HT1080 (cell line): Measurements from ENCODE around the gene SUSD3. TPM values are rescaled to one million over a fixed set of nuclear protein-coding genes. Genes with fewer than 3 reads are reported as not detected.
"Not testable (repeated sequence)": the region's sequence is repeated elsewhere in the genome, so short reads cannot be mapped to it uniquely, and the experiment has no call there.

Experiments
- DNase-seq: peaks from one replicate; pipeline ENCODE4 v3.0.0-alpha.2; 2015; ENCODE audit warnings: low read depth
- total RNA-seq: library from RNA; depleted of rRNA; stranded (reverse); fragments of >200 nt; shearing (Covaris generic); gene quantifications from 2 replicates; pipeline ENCODE4 v1.2.3, GENCODE V29; 2014

Gene SUSD3
- total RNA-seq, 1 experiment from 2014 or later = not detected

DNA sequence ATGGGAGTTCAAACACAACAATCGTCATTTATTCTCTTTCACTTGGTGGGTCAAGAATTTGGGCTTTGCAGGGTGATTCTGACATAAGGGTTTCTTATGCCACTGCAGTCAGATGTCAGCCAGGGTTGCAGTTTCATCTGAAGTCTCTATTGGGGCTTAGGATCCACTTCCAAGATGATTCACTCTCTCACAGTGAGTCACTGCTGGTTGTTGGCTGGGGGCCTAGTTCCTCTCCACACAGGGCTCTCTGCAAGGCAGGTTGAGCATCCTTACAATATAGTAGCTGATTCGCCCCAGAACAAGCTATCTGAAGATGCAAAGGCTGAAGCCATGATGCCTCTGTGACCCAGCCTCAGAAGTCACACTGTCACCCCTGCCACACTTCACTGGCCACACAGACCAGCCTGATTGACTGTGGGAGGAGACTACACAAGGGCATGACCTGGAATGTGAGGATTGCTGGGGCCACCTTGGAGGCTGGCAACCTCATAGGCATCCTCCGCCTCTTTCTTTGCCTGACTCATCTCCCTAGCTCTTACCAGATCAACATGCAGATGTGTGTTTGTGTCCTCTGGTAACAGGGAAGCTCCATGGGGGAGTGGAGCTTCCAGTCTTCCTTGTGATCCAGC is 33.1 kb downstream of the SUSD3 start:
- peak; percentile 82 for DNase-seq

DNA sequence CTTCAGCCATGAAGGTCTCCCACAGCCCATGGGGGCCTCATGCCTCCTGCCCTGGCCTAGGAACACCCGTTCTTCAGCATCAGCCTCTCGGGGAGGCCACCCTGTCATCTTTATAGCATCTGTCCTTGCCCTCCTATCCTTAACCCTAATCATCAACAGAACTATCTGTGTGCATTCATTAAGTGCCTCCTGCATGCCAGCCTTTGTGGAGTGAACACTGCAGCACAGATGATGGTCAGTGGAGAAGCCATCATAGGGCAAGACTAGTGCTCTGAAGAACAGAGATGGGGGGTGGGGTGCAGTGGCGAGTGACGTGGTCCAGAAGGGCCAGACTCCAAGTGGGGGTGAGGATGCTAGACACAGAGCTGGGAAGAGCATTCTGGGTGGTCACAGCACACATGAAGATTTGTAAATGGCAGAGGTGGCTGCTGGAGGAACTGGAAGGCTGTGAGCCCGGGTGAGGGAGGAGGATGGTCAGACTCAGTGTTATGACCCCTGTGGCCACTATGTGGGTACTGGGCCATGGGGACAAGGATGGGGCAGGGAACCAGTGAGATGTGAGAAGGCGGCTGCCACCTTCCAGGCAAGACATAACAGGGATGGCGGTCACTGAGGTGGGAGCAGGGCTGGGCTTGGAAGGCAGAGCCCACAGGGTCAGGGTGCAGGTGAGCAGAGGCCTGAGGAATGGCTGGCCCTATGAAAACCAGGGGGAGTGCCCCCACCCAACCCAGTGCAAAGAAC is 33.9 kb downstream of the SUSD3 start:
- DNase-seq = no peak

DNA sequence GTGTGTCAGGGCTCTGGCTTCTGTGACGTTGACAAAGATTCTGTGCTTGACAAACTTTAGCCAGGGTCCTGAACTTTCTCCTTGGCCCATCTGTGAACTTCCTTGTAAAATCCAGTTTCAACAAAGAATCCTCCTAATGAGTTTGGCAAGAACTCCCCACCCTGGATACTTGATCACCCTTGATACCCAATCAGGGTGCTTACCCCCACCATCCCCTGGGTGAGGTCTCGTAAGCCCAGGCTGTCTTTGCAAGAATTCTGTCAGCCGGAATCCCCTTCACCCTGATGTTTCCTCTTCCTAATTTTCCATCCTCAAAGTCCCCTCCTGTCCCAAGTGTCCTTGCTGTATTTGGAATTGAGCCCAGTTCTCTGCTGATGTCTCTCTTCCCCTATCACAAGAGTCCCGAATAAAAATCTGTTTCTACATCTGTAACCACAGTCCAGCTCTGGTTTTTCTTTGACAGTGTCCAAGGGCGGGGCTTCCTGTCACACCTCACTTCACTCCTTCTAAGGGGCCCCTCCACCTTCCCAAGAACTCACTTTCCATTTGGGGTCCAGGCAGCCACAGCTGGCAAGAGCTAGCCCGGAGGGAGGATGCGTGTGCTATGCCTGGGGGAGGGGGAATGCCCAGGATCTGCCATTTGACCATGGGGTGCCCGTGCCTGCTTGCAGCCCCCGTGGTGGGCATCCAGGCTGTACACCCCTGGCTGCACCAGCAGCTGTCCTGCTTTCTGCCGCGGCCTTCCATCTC is 34.8 kb downstream of the SUSD3 start:
- DNase-seq = no peak

DNA sequence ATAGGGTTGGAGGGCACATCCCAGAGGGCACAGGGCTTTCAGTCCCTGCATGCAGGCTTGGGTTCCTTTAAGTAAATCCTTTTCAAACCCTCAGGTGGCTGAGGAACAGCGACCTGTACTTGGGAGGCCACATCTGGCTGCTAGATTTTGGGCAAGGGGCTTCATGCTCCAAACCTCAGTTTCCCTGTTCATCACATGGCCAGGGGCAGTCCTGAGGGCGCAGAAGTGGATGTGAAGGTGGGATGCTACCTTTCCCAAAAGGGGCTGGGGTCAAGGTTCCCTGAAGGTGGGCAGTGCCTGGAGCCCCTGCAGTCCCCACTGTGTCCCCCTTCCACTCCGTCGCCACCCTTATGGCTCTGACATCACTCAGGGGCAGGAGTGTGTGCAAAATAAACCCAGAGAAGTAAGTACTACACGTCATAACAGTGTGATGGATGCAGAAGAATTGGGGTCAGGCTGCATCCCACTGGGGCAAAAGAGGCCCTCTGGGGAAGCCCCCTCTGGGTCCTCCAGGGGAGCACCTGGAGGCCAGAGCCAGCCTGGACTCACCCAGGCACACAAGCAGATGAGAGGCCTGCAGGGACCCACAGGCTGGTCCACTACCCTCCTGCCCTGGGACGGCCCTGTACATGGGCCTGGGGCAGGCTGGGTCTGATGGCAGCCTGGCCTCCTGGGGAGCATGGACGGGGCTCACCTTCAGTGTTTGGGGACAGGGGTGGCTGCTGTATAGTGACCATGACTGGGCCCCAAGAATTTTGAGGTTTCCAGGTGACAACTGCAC is 35.6 kb downstream of the SUSD3 start:
- DNase-seq = no peak

DNA sequence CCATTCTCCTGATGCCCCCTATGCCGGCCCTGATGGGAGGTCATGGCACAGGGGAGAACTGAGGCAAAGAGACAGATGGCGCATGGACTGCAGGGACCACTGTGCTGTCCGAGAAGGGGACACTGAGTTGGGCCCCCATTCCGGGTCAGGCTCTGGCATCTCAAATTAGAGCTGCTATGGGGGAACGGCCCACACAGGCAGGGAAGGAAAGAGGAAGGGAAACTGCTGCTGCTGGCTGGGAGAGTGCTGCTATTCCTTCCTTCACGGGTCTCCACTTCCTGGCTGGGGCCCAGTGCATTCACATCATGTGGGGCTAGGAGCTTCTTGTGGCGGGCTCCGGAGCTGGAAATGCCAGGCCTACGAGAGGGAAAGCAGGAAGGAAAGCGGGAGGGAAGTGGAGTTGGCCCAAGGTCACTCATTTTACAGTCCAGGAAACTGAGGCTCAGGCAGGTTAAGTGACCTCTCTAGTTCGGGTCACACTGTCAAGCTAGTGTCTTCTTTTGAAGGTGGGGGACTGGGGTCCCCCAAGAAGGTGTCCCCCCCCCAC is 36.2 kb downstream of the SUSD3 start:
- DNase-seq = no peak

DNA sequence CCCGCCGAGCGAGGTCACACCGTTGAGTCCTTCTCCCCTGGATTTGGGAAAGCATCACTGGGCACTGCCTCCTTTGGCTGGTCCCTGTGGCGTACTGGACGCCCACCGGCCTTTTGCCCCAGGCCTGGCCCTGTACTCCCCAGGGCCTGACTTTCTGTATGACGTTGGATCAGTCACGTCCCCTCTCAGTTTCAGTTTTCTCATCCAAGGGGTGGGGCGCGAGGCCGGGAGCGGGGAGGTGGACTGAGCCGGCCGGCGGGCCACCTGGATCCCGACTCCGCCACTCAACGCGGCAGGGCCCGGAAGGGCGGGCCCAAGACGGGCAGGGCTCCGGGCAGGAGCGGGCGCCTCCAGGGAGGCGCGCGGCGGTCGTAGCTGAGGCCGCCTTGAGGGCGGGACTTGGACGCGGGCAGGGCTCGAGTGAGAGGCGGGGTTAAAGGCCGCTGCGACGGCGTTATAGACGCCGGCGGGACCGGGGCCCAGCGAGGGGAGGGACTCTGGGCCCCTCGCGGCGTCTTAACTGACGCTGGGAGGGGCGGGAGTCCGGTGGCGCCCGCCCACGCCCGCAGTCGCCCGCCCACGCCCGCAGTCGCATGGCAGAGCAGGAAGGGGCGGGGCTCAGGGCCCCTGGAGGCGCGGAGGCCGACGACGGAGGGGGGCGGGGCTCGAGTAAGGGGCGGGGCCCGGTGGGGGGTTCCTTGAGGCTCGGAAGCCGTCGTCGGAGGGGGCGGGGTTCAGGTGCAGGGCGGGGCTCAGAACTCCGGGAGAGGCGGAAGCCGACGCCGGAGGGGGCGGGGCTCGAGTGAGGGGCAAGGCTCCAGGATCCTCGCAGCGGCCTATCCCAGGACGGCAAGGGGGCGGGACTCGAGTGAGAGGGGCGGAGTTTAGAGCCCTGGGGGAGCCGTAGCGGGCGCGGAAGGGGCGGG is 37.0 kb downstream of the SUSD3 start:
- peak; percentile 96 for DNase-seq

DNA sequence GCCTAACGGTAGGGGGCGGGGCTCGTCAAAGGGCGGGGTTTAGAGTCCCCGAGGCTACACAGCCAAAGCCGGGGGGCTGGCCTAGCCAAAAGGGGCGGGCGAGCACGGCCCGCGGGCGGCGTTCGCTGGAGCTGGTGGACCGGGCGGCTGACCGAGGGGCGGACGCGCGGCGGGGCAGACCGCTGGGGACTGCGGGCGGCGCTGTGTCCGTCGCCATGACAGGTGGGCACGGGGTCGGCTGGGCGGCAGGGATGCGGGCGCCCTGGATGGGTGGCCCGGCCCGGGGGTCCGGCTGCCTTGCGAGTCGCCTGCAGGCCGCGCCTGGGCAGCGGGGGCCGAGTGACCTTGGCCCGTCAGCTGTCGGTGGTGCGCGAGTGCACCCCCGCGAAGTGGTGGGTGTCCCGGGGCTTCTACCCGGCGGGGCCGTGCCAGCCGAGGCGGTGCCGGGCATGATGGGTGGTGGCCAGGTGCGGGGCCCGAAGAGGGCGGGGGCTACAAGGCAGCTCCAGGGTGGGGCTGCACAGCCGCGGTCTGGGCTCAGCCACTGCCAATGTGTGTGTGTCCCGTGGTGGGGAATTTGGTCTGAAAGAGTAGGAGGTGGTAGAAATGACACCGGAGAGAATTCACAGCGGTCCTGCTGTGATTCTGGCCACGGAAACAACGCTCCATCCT is 37.8 kb downstream of the SUSD3 start, which contains the start of gene CARD19:
Gene CARD19 (plus strand): TSS at position 87 of the 672 bp plus-strand sequence. CDS start 129 bp downstream, at position 216.
- peak; percentile 30 for DNase-seq

DNA sequence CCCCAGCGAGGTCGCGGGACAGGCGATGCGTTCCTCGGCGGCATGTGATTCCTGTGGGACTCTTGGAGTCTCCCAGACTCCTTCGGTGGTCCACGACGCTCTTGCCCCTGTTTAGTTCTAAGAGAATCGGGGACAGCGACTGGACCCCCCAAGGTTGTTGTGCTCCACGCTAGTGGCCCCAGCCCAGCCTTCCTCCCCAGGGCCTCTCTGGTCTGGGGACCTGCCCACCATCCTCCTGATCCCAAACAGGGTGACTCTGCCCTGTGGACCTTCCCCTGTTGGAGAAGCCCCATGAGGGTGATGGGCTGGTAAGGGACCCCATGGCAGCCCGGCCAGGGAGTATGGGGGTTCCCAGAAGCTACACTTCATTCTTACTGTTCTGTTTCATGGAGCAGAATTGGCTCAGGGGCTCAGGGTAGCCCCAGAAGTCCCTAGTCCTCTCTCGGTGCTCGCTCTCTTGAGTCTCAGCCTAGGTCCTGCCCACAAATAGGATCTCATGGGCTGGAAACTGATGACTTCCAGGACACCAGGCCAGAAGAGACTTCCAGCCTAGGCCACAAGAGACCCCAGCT is 38.4 kb downstream of the SUSD3 start:
- no peak for DNase-seq

DNA sequence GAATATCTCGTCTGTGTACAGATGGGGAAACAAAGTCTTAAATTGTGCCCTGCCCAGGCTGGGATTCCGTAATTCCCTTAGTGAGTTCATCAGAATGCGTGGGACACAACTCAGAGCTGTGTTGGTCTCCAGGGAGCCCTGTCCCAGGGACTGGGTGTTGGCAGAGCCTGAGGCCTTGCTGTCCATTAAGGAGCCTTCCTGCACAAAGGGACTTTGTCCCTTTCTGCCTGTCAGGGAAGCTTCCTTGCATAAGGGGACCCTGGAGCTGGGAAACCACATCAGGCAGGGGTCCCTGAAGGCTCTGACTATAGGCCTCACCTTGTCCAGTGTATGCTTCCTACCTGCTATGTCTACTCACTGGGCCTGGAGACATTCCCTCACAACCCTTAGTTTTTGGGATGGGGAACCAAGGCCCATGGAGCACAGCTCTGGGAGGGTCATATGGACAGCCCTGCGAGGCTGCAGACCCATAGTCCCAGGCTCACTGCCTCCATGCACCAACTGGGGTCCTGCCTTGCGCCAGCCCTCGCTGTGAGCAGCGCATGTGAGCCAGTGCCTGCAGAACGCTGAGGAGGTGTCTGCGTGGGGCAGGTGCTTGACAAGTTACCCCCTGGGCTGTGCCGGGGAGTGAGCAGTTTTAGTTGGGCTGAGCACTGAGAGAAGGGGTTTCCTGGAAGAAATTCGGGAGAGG is 39.2 kb downstream of the SUSD3 start:
- no peak for DNase-seq

DNA sequence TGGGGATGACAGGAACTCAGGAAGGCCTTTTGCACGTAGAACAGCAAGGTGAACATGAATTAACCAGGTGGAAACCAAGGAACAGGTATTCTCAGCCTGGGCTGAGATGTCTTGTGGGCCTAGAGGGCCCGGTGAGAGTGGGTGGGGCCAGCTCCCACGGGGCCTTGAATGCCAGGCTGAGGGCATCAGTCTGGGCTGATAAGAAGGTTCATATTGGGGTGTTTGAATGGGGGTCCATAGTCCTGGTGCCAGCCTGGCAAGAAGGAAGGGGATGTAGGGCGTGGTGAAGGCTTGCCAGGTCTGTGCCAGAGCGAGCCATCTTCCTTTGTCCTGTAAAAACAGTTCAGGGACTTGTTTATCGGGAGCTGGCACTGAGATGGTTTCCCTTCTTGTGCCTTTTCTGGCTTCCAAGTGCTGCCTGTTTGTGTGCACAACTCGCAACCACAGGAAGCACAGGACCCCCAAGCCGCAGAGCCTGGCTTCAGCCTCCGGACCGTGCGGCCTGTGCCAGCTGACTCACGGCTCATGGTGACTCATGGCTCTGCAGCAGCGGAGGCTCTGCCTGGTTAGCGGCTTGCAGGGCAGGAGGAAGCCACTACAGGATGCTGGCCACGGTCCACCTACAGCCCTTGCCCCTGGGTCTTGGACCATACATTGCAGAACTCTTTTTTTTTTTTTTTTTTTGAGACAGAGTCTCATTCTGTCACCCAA is 39.9 kb downstream of the SUSD3 start:
- peak; percentile 99 for DNase-seq

DNA sequence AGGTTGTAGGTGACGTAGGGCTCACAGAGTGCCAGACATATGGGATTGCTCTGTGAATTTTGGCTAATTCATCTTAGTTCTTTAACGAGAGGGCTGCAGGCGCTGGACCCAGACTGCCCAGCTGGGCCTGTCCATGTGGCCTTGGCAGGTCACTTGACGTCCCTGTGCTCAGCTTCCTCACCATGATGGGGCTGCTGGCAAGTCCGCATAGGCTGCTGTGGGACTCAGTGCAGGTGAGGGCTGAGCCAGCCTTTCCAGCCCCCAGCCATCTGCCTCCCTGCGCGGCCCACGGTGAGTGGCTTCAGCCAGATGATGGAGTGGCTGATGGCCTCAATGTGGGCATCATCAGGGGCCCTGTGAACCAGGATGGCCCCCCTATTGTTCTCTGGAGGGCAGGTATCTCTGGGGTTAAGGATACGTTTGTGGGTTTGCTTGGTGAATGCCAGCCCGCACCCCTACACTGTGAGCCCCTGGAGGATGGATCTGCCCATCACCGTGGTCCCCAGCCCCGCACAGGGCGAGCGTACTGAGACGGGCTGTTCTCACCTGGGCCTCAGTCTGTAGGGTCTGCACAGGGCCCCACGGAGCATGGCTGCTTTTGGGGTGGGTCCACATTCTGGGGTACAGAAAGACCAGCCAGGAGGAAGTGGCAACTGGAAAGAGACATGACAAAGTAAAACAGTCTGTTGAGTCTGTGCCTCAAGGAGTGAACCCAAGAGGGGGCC is 41.2 kb downstream of the SUSD3 start:
- DNase-seq = no peak

DNA sequence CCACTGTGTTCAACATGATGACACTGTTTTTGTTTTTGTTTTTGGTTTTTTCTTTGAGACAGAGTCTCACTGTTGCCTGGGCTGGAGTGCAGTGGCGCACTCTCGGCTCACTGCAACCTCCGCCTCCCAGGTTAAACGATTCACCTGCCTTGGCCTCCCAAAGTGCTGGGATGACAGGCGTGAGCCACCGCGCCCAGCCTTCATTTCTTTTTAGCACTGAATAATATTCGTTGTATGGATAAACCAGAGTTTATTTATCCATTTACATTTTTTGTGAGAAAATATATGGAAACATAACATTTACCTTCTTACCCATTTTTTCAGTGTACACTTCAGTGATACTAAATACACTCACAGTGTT is 41.8 kb downstream of the SUSD3 start:
- no peak for DNase-seq

DNA sequence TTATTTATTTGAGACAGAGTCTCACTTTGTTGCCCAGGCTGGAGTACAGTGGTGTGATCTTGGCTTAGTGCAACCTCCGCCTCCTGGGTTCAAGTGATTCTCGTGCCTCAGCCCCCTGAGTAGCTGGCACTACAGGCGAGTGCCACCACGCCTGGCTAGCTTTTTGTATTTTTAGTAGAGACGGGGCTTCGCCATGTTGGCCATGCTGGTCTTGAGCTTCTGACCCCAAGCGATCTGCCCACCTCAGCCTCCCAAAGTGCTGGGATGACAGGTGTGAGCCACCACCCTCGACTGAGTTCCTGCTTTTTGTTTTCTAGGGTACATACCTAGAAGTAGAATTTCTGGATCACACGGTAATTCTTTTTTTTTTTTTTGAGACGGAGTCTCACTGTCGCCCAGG is 42.6 kb downstream of the SUSD3 start:
- DNase-seq = not testable (repeated sequence)

DNA sequence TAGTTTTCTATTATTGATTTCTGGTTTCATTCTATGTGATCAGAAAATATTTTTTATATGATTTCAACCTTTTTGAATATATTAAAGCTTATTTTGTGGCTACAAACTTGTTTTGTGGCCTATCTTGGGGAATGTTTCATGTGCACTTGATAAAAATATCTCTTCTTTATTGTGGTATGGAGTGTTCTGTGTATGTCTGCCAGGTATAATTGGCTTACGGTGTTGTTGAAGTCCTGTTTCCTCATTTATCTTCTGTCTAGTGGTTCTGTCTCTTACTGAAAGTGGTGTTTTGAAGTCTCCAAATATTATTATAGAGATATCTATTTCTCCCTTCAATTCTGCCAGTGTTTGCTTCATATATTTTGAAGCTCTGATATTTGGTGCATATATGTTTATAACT is 47.1 kb downstream of the SUSD3 start:
- no peak for DNase-seq

DNA sequence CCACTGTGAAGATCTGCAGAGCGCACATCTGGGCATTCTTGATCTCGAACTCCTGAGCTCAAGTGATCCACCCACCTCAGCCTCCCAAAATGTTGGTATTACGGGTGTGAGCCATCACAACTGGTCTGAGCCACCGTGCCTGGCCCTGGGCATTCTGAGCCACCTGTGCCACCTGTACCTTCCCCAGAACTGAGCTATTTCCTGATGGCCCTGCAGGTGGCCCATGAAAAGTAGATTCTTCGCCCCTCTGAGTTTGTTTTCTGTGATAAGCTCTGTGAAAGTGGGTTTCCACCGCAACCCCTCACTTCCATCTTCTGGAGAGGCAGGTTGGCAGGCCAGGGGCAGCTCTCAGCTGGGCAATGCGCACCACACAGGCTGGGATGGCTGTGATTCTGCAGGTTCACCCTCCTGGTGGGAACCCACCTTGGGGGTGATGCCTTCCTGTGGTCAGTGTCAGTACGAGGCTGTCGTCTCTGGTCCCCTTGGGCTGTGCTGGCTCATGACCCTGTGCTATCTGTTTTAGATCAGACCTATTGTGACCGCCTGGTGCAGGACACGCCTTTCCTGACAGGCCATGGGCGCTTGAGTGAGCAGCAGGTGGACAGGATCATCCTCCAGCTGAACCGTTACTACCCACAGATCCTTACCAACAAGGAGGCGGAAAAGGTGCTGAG is 48.8 kb downstream of the SUSD3 start:
- no peak for DNase-seq

DNA sequence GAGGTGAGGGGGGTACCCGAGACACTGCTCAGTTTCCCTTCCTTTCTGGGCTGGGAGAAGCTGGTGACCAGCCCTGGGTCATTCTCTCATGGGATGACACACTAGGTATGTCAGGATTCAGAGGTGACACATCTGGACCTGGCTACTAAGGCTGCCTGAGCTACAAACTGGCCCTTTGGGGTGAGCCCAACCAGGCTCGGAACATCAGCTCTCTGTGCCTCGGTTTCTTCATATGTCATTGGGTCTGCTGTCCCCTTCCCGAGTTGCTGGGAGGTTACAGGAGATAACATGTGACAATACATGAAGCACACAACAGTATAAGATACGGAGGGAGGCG is 49.3 kb downstream of the SUSD3 start:
- no peak for DNase-seq
